GM18511 (cell line): ENCODE data around the gene CYLD.

Source experiments
- ATAC-seq: cut with Tn5 transposase; IDR thresholded peaks from one replicate; pipeline ENCODE4 v1.9.1; 2021; ENCODE audit warnings: mild to moderate bottlenecking, moderate library complexity; ENCODE audit not compliant: unreplicated experiment

Gene CYLD

GRCh38 chr16:50814541-50814940, 72.7 kb downstream of the CYLD start:
- no peak for ATAC-seq

- no peak for ATAC-seq
Observed at GRCh38 chr16:50815382-50815781, 73.5 kb downstream of the CYLD start.

- no peak for ATAC-seq
Observed at GRCh38 chr16:50816901-50817555, 75.1 kb downstream of the CYLD start.

- ATAC-seq: no peak
Observed at GRCh38 chr16:50818380-50818779, 76.5 kb downstream of the CYLD start.

GRCh38 chr16:50819706-50820105, 77.8 kb downstream of the CYLD start:
- no peak for ATAC-seq

- no peak for ATAC-seq
Observed at GRCh38 chr16:50820225-50820624, 78.3 kb downstream of the CYLD start.

GRCh38 chr16:50821586-50821985, 79.7 kb downstream of the CYLD start:
- no peak for ATAC-seq

- no peak for ATAC-seq
Observed at GRCh38 chr16:50822671-50823070, 80.8 kb downstream of the CYLD start.

- no peak for ATAC-seq
Observed at GRCh38 chr16:50826797-50827316, 85.0 kb downstream of the CYLD start.

GRCh38 chr16:50828164-50828702, 86.3 kb downstream of the CYLD start:
- no peak for ATAC-seq

- no peak for ATAC-seq
Observed at GRCh38 chr16:50830698-50831097, 88.8 kb downstream of the CYLD start.

- no peak for ATAC-seq
Observed at GRCh38 chr16:50831751-50832150, 89.9 kb downstream of the CYLD start.

- ATAC-seq: no peak
Observed at GRCh38 chr16:50833929-50834328, 92.0 kb downstream of the CYLD start.

- ATAC-seq: no peak
Observed at GRCh38 chr16:50834701-50835100, 92.8 kb downstream of the CYLD start.

GRCh38 chr16:50835358-50836060, 93.6 kb downstream of the CYLD start:
- no peak for ATAC-seq

- ATAC-seq: no peak
Observed at GRCh38 chr16:50836121-50836621, 94.3 kb downstream of the CYLD start.

- no peak for ATAC-seq
Observed at GRCh38 chr16:50837324-50837723, 95.4 kb downstream of the CYLD start.

- ATAC-seq: no peak
Observed at GRCh38 chr16:50838165-50838564, 96.3 kb downstream of the CYLD start.

GRCh38 chr16:50838885-50839284, 97.0 kb downstream of the CYLD start:
- ATAC-seq: no peak

- no peak for ATAC-seq
Observed at GRCh38 chr16:50839356-50839755, 97.5 kb downstream of the CYLD start.

GRCh38 chr16:50839920-50840729, 98.2 kb downstream of the CYLD start:
- ATAC-seq: no peak
